HCT116 (cell line): ENCODE data around the gene SAMD4B.

ENCODE experiments used
- CEBPB ChIP-seq: IDR thresholded peaks from 2 replicates; pipeline ENCODE4 v1.6.1; 2012; ENCODE audit warnings: low read depth
- CTCF ChIP-seq, 3 experiments: fragments of 200-600 bp in 1 of 3; sonication (generic) in 1 of 3; IDR thresholded peaks in 2 of 3; conservative IDR thresholded peaks in 1 of 3; 2 replicates each; pipeline ENCODE4 v1.5.1; 2012 to 2017; ENCODE audit warnings: low read depth in 2 of 3, low read length in 2 of 3, antibody characterized with exemption in 1 of 3, borderline replicate concordance in 1 of 3, control low read depth in 1 of 3, mild to moderate bottlenecking in 1 of 3, mixed read lengths in 1 of 3, mixed run types in 1 of 3, moderate library complexity in 1 of 3; ENCODE audit not compliant: insufficient read depth in 1 of 3
- EZH2phosphoT487 ChIP-seq: fragments of 200-600 bp; IDR thresholded peaks from 2 replicates; pipeline ENCODE4 v1.6.1; 2018; ENCODE audit warnings: antibody characterized with exemption, borderline replicate concordance
- SRF ChIP-seq: IDR thresholded peaks from 2 replicates; pipeline ENCODE4 v1.6.1; 2012; ENCODE audit warnings: low read depth
- ZFX ChIP-seq: fragments of 450-650 bp; IDR thresholded peaks from 2 replicates; pipeline ENCODE4 v1.6.1; 2017

GRCh38 chr19:39296906-39297305 lies 45.3 kb upstream of the SAMD4B start:
- TF ChIP-seq SRF, result no peak
- TF ChIP-seq CTCF (IDR thresholded peaks at IDR 0.05 in 2 of 3, conservative IDR thresholded peaks at IDR 0.05 in 1 of 3; ENCODE audit: borderline replicate concordance in 1 of 3, insufficient read depth in 1 of 3, low read depth in 2 of 3, low read length in 2 of 3), result no peak
- TF ChIP-seq EZH2phosphoT487, result no peak
- no peak for TF ChIP-seq CEBPB
- TF ChIP-seq ZFX, result no peak
